Karpas-422 (cell line): ENCODE results near the gene MACROD2. TPM values are rescaled to one million over a fixed set of nuclear protein-coding genes. Genes with fewer than 3 reads are reported as not detected.

Experiments used
- DNase-seq: peaks from one replicate; pipeline ENCODE4 v3.0.0-alpha.2; 2015
- H2AFZ ChIP-seq: fragments of 200-600 bp; sonication (generic); 2 replicates; pipeline ENCODE4 v1.6.1; 2014; ENCODE audit warnings: antibody characterized with exemption, low read length, mixed read lengths
- H3K27ac ChIP-seq: fragments of 200-600 bp; sonication (generic); 2 replicates; pipeline ENCODE4 v1.5.1; 2014; ENCODE audit warnings: mild to moderate bottlenecking, low read length, moderate library complexity
- H3K27me3 ChIP-seq: fragments of 200-600 bp; sonication (generic); 2 replicates; pipeline ENCODE4 v1.6.1; 2014; ENCODE audit warnings: low read length, mixed read lengths
- H3K36me3 ChIP-seq: fragments of 200-600 bp; sonication (generic); 2 replicates; pipeline ENCODE4 v1.6.1; 2014; ENCODE audit warnings: low read length, mixed read lengths; ENCODE audit not compliant: insufficient read depth
- H3K4me1 ChIP-seq: fragments of 200-600 bp; sonication (generic); 2 replicates; pipeline ENCODE4 v1.6.1; 2014; ENCODE audit warnings: mild to moderate bottlenecking, low read length, mixed read lengths
- H3K4me2 ChIP-seq: fragments of 200-600 bp; sonication (generic); 2 replicates; pipeline ENCODE4 v1.6.1; 2014; ENCODE audit warnings: low read length, low read depth, mild to moderate bottlenecking; ENCODE audit not compliant: poor library complexity, severe bottlenecking
- H3K4me3 ChIP-seq: fragments of 200-600 bp; sonication (generic); 2 replicates; pipeline ENCODE4 v1.5.1; 2014; ENCODE audit warnings: mild to moderate bottlenecking, antibody characterized with exemption, low read length, mixed read lengths
- H3K79me2 ChIP-seq: fragments of 200-600 bp; sonication (generic); 2 replicates; pipeline ENCODE4 v1.6.1; 2014; ENCODE audit warnings: mild to moderate bottlenecking, low read length, mixed read lengths
- H3K9ac ChIP-seq: fragments of 200-600 bp; sonication (generic); 2 replicates; pipeline ENCODE4 v1.6.0; 2014; ENCODE audit warnings: low read length
- H3K9me2 ChIP-seq: fragments of 200-600 bp; sonication (generic), shearing (Covaris generic); replicated peaks from 2 replicates; pipeline ENCODE4 v1.6.0; 2014; ENCODE audit warnings: mild to moderate bottlenecking, low read length, moderate library complexity; ENCODE audit not compliant: insufficient read depth
- H3K9me3 ChIP-seq: fragments of 300-700, 200-600 bp; sonication (generic); 2 replicates; pipeline ENCODE4 v1.6.1; 2014; ENCODE audit warnings: low read length, mixed read lengths
- H4K20me1 ChIP-seq: fragments of 200-600 bp; sonication (generic); 2 replicates; pipeline ENCODE4 v1.6.1; 2014; ENCODE audit warnings: mild to moderate bottlenecking, antibody characterized with exemption, low read length, low read depth; ENCODE audit not compliant: insufficient read depth
- total RNA-seq: library from RNA; depleted of rRNA; stranded (reverse); fragments of >200 nt; shearing (Covaris generic); gene quantifications from 2 replicates; pipeline ENCODE4 v1.2.3, GENCODE V29; 2014; ENCODE audit warnings: low replicate concordance

MACROD2 gene
- total RNA-seq, 1 experiment from 2014 or later = 0.15 TPM

DNA sequence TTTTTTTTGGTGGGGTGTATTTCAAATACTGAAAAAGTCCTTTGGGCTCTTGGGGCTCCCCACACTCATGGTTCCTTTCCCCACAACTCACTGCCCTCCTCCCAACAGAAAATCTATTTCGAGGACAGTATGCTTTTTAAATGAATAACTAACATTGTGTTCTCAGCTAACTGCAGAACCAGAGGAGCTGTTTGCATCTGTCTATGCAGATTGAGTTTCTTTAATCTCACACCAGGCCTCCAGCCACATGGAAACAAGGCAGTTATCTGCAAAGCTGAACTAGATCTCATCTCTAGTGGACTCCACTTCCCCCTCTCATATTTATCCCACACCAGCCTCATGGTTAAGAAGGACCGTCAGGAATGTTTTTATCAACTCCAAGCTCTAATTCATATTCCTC is 1622.8 kb downstream of the MACROD2 start:
- H3K36me3 ChIP-seq = no peaks in the 10 kb centered on the region
- no peak overlapping the region for H3K27ac ChIP-seq
- no peaks in the 10 kb centered on the region for H3K9me2 ChIP-seq
- no peaks in the 10 kb centered on the region for H3K4me1 ChIP-seq
- no peaks in the 10 kb centered on the region for H3K79me2 ChIP-seq
- H2AFZ ChIP-seq = no peak overlapping the region
- H3K27me3 ChIP-seq = no peaks in the 10 kb centered on the region
- H3K4me3 ChIP-seq = no peak overlapping the region
- no peak for DNase-seq
- H3K4me2 ChIP-seq = no peak overlapping the region
- no peaks in the 10 kb centered on the region for H3K9me3 ChIP-seq
- no peaks in the 10 kb centered on the region for H4K20me1 ChIP-seq
- H3K9ac ChIP-seq = no peak overlapping the region

DNA sequence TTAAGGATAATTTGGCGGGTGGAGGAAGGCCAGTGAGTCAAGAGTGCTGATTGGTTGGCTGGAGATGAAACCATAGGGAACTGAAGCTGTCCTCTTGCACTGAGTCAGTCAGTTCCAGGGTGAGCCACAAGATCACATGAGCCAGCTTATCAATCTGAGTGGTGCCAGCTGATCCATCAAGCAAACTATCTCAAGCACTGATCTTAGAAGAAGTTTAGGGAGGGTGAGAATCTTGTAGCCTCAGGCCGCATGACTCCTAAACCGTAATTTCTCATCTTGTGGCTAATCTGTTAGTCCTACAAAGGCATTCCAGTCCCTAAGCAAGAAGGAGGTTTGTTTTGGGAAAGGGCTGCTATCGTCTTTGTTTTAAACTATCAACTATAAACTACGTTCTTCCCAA is 1623.6 kb downstream of the MACROD2 start:
- no peak overlapping the region for H3K27ac ChIP-seq
- no peaks in the 10 kb centered on the region for H3K27me3 ChIP-seq
- H3K9me3 ChIP-seq = no peaks in the 10 kb centered on the region
- no peaks in the 10 kb centered on the region for H3K79me2 ChIP-seq
- H3K9ac ChIP-seq = no peak overlapping the region
- H4K20me1 ChIP-seq = no peaks in the 10 kb centered on the region
- no peak overlapping the region for H2AFZ ChIP-seq
- no peak for DNase-seq
- H3K4me1 ChIP-seq = no peaks in the 10 kb centered on the region
- no peak overlapping the region for H3K4me2 ChIP-seq
- no peaks in the 10 kb centered on the region for H3K36me3 ChIP-seq
- H3K4me3 ChIP-seq = no peak overlapping the region
- no peaks in the 10 kb centered on the region for H3K9me2 ChIP-seq

DNA sequence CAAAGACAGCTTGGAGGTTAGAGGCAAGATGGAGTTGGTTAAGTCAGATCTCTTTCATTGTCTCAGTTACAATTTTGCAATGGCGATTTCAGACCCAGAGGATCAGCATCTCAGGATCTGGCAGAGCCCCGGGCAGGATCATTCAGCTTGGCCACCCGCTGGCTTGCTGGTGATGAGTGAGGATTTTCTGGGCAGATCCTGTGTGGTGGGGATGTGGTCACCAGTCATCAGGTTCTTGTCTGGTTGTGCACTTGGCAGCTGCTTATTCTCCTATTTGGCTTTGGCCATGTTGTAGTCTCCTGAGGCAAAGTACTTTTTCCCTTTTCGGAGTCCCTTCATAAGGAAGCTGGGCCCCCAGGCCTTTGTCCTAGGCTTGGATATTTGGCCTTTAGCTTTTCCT is 1624.0 kb downstream of the MACROD2 start:
- no peak overlapping the region for H3K4me2 ChIP-seq
- H2AFZ ChIP-seq = no peak overlapping the region
- no peaks in the 10 kb centered on the region for H3K36me3 ChIP-seq
- no peaks in the 10 kb centered on the region for H3K27me3 ChIP-seq
- H3K4me1 ChIP-seq = no peaks in the 10 kb centered on the region
- H3K79me2 ChIP-seq = no peaks in the 10 kb centered on the region
- no peaks in the 10 kb centered on the region for H4K20me1 ChIP-seq
- no peaks in the 10 kb centered on the region for H3K9me2 ChIP-seq
- no peak overlapping the region for H3K9ac ChIP-seq
- no peak overlapping the region for H3K4me3 ChIP-seq
- no peaks in the 10 kb centered on the region for H3K9me3 ChIP-seq
- H3K27ac ChIP-seq = no peak overlapping the region
- no peak for DNase-seq

GRCh38 chr20:15619816-15620215 is 1624.5 kb downstream of the MACROD2 start:
- no peaks in the 10 kb centered on the region for H3K36me3 ChIP-seq
- H3K4me3 ChIP-seq = no peak overlapping the region
- no peak overlapping the region for H3K9ac ChIP-seq
- DNase-seq = no peak
- H3K9me3 ChIP-seq = no peaks in the 10 kb centered on the region
- H3K4me1 ChIP-seq = no peaks in the 10 kb centered on the region
- H3K27me3 ChIP-seq = no peaks in the 10 kb centered on the region
- no peaks in the 10 kb centered on the region for H4K20me1 ChIP-seq
- no peak overlapping the region for H3K27ac ChIP-seq
- no peaks in the 10 kb centered on the region for H3K9me2 ChIP-seq
- no peaks in the 10 kb centered on the region for H3K79me2 ChIP-seq
- no peak overlapping the region for H2AFZ ChIP-seq
- no peak overlapping the region for H3K4me2 ChIP-seq

DNA sequence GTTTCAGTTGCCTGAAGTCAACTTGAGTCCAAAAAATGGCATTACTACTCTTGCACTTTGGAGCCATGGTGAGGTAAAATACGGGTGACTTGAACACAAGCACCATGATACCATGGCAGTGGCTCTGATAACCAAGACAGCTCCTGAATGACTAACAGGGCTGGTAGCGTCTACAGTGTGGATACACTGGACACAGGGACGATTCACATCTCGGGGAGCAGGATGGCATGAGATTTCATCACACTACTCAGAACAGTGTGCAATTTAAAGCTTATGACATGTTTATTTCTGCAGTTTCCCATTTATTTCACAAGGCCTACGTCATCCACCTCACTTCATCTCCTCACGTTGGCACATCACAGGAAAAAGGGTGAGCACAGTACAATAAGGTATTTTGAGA is 1627.1 kb downstream of the MACROD2 start:
- no peaks in the 10 kb centered on the region for H4K20me1 ChIP-seq
- no peak overlapping the region for H3K9ac ChIP-seq

GRCh38 chr20:15623215-15623614 is 1627.9 kb downstream of the MACROD2 start:
- Histone ChIP-seq H3K9me3 (no peaks in the 10 kb centered on the region), H3K4me3 (no peak overlapping the region), H3K9ac (no peak overlapping the region), H3K4me2 (no peak overlapping the region), H4K20me1 (no peaks in the 10 kb centered on the region), H2AFZ (no peak overlapping the region), H3K4me1 (no peaks in the 10 kb centered on the region), H3K36me3 (no peaks in the 10 kb centered on the region), H3K9me2 (no peaks in the 10 kb centered on the region; the same call in 1 of the 2 replicates), H3K27me3 (no peaks in the 10 kb centered on the region), H3K27ac (no peak overlapping the region), H3K79me2 (no peaks in the 10 kb centered on the region)
- DNase-seq = no peak

More for the DNA sequence above, 1627.1 kb downstream of the MACROD2 start:
- Histone ChIP-seq H3K4me1 (no peaks in the 10 kb centered on the region), H3K4me3 (no peak overlapping the region), H3K27ac (no peak overlapping the region), H3K27me3 (no peaks in the 10 kb centered on the region), H3K79me2 (no peaks in the 10 kb centered on the region), H2AFZ (no peak overlapping the region), H3K9me2 (no peaks in the 10 kb centered on the region; the same call in 1 of the 2 replicates), H3K4me2 (no peak overlapping the region), H3K36me3 (no peaks in the 10 kb centered on the region), H3K9me3 (no peaks in the 10 kb centered on the region)
- DNase-seq = no peak

DNA sequence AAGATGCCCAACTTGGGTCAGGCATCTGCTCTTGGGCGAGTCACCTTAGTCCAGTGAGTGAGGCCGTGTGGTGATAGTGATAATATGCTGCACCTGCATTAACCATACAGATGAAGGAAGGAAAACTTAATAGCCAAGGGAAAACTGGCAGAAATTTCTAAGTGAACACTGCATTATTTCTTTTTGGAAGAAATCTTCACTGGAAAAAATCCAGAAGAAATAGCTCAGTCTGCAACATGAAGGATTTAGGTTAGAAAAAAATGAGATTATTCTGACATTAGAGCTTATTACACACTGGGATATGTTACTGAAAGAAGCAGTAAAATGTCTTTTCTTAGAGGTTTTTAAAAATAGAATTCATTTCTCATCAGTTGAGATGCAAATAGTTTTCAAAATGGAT is 1630.7 kb downstream of the MACROD2 start:
- H3K4me3 ChIP-seq = no peak overlapping the region
- DNase-seq = no peak
- no peaks in the 10 kb centered on the region for H3K79me2 ChIP-seq
- no peaks in the 10 kb centered on the region for H3K36me3 ChIP-seq
- H3K9me3 ChIP-seq = no peaks in the 10 kb centered on the region
- no peaks in the 10 kb centered on the region for H4K20me1 ChIP-seq
- no peak overlapping the region for H3K9ac ChIP-seq
- H3K27ac ChIP-seq = no peak overlapping the region
- H3K4me2 ChIP-seq = no peak overlapping the region
- H3K27me3 ChIP-seq = no peaks in the 10 kb centered on the region
- no peaks in the 10 kb centered on the region; the same call in 1 of the 2 replicates for H3K9me2 ChIP-seq
- H2AFZ ChIP-seq = no peak overlapping the region
- no peaks in the 10 kb centered on the region for H3K4me1 ChIP-seq

DNA sequence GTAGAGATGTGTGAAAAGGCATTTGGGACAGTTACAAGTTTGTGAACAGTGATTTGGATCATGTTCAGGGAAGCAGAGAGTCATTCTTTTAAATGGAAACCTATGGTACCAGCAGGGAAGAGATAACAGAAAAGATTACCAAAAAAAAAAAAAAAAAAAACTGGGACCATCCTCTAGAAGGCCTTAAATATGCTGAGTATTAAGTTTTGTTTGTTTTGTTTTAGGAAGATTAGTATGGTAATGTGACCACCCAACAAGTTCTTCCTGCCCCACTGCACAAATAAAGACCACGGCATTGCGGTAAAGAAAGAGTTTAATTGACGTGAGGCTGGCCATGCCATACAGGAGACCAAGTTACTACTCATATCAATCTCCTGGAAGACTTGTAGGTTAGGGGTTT is 1631.8 kb downstream of the MACROD2 start:
- H4K20me1 ChIP-seq = no peaks in the 10 kb centered on the region
- no peaks in the 10 kb centered on the region for H3K9me3 ChIP-seq
- no peak overlapping the region for H3K4me3 ChIP-seq
- H3K27me3 ChIP-seq = no peaks in the 10 kb centered on the region
- H3K36me3 ChIP-seq = no peaks in the 10 kb centered on the region
- H3K4me1 ChIP-seq = no peaks in the 10 kb centered on the region
- no peaks in the 10 kb centered on the region; the same call in 1 of the 2 replicates for H3K9me2 ChIP-seq
- H2AFZ ChIP-seq = no peak overlapping the region
- DNase-seq = no peak
- H3K9ac ChIP-seq = no peak overlapping the region
- no peak overlapping the region for H3K27ac ChIP-seq
- no peak overlapping the region for H3K4me2 ChIP-seq
- H3K79me2 ChIP-seq = no peaks in the 10 kb centered on the region

DNA sequence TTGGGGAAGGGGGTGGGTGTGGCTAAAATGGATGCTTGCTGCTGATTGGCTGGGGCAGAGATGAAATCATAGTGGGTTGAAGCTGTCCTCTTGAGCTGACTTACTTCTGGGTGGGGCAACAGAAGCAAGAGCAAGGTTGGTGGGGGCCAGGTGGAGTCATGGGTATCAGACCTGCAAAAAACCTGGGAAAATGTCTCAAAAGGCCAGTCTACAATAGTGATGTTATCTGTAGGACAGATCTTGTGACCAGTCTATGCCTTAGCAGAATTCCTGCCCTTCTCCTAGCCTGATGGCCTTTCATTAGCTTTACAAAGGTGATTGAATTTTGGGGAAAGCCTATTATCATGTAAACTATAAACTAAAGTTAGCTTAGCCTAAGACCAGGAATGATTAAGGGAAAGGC is 1632.2 kb downstream of the MACROD2 start:
- Histone ChIP-seq H3K36me3 (no peaks in the 10 kb centered on the region), H3K9me3 (no peaks in the 10 kb centered on the region), H3K27me3 (no peaks in the 10 kb centered on the region), H3K4me1 (no peaks in the 10 kb centered on the region), H3K79me2 (no peaks in the 10 kb centered on the region), H3K4me3 (no peak overlapping the region), H3K9ac (no peak overlapping the region), H2AFZ (no peak overlapping the region), H3K4me2 (no peak overlapping the region), H3K27ac (no peak overlapping the region), H4K20me1 (no peaks in the 10 kb centered on the region), H3K9me2 (no peaks in the 10 kb centered on the region; the same call in 1 of the 2 replicates)
- no peak for DNase-seq
